G401.6 (cell line): Measurements from ENCODE around the gene NFIA.

Source experiments
- FAIRE-seq: peaks from 2 replicates; lab custom pipeline; 2012; peaks lifted over from hg19 to GRCh38; lab: Jason Lieb, UNC

NFIA gene

DNA sequence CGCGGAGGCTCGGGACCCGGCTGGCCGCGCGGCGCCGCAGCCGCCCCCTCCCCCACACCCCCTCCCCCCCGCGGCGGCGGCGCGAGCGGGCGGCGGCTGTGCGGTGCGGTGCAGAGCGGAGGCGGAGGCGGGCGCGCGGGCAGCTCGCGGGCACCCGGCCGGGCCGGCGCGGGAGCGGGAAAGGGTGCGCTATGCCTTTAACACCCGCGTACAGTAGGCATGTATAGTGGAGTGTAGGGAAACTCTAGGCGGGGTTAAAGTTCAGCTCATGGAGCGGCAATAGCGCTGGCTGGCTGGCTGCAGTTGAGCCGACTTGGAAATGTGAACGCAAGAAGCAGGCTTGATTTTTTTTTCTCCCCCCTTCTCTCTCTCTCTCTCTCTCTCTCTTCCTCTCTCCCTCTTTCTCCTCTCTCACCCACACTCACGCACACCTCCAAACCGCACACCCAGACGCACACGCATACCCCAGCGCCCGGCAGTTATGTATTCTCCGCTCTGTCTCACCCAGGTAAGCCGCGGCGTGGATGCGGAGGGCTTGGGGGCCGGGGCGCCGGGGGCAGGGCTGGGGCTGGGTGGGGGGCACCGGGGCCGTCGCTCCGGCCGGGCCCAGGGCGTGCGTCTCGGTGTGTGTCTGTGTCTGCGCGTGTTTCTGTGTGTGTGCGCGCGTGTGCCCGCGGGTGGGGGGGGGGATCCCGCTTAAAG is at the start of gene NFIA:
NFIA (plus strand) TSS at position 251 of the 702 bp plus-strand sequence.
- no peak for FAIRE-seq

GRCh38 chr1:61035880-61036279 is 46.5 kb upstream of the NFIA start:
- FAIRE-seq = no peak

DNA sequence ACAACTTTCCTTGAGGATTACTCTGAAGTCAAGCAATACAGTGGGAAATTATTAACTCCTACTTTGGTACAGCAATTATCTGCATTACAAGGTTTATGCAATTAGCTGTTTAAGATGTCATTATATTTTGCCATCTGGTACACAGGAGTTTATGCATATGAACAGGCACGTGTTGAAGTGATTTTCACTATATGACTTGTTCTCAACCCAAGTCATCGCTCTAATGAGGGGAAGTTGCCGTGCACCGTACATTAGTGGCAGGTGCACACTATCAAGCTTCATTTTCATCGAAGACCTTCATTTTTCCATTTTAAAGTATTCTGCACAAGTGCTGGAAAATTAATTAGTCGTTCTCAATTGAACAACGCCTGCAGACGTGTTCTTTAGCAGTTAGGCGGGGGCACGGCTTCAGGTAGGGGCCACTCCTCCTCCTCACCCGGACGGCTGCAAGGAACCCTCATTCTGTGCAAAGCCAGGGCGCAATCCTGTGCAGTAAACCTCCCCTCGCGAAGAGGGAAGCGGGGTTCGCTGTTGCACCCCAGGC is 39.8 kb upstream of the NFIA start:
- FAIRE-seq = no peak

- no peak for FAIRE-seq
These were observed 39.1 kb upstream of the NFIA start for GRCh38 chr1:61043010-61043820.

GRCh38 chr1:61046434-61046833 is 35.9 kb upstream of the NFIA start:
- FAIRE-seq = no peak

DNA sequence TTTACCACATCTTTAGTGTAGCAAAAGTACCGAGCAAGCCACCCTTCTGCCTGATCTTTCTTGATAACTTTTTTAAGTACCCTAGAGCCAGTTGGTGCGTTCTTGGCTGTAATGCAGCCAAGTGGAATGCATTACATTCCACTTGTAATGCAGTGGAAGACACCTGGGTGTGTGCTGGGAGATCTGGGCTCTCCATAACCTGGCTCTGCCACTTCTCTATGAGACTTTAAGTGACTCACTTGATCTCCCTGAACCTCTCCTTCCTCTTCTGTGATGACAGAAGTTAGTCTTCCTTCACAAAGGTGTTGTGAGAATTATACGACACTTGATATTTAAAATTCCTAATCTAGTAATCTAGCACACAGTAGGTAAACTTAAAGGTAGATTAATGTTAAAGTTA is 35.3 kb upstream of the NFIA start:
- FAIRE-seq = no peak

DNA sequence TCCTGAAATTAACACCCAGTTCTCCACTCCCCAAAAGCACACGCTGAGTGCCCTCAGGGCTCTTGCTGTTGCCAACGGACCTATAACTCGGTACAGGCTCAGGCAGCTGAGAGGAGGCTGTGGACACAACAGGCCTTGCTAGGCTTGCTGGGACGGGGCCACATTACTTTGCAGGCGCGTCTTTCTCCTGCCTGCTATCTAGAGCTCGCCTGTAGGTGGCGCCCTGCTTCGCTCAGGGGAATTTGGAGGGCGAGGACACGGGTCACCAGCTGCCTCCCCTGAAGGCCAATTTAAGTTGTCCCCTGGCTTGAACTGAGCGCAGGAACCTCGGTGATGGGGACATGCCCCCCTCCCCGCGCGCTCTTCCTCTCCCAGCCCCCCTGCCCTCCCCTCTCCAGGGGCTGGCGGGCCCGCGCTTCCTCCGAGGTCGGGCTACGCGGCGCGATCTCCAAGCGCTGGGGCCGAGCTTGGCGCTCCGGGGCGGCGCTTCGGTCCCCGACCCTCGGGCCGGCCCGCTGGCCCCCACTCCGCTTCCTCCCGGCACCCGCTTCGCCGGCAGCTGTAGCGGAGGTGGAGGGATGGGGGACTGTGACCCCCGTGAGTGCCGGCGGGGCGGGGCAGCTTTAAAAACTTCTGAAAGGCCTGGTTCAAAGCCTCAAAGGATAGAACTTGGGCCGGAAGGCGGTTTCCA is 32.4 kb upstream of the NFIA start:
- FAIRE-seq = no peak

DNA sequence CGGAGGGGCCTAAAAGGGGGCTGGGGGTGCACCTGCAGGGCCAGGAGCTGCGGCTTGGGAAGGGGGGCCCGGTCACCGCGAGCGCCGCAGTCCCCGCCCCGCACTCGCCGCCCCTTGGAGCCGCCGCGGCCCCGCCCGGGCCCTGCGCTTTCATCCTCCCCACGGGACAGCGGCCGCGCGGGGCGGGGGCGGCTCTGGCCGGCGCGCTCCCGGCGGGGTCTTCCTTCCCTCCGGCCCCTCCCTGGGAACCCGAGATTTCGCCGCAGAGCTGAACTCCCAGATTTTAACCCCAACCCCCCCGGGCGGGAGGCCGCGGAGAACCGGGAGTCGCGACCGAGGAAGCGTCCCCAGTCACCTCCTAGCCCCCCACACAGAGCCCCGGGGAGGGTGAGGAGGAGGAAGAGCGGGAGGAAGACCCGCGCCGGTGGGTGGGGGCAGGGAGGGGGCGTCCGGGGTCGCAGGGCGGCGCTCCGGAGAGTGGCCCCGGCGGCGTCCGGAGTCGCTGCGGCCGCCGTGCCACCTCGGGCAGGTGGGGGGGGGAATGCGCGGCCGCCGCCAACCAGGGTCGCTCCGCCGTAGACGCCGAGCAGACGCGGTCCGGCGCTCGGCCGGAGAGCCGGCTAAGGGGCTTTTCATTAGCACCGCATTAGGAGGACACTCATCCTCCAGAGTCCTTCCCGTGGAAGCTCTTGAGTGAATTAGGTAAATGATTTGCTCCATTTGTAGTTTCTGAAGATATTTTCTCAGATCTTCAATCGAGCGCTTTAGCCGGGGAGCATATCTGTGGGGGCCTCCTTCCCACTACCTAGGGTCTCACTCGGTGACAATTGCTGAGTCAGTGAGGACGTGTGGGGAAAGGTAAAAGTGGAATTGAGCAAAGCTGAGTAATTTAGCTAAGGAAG is 31.6 kb upstream of the NFIA start:
- FAIRE-seq = no peak

DNA sequence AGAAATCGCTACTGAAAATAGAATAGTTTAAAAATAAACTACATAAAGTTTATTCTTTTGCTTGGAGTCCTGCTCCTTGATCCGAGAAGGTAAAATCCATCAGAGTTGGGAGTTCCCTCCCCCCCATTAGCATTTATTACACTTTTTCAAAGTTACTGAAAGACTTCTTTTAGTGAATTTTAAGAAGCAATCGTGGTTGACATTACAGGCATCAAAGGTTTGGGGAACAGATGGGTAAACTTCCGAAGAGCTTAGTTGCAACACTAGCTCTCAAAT is 31.0 kb upstream of the NFIA start:
- no peak for FAIRE-seq

DNA sequence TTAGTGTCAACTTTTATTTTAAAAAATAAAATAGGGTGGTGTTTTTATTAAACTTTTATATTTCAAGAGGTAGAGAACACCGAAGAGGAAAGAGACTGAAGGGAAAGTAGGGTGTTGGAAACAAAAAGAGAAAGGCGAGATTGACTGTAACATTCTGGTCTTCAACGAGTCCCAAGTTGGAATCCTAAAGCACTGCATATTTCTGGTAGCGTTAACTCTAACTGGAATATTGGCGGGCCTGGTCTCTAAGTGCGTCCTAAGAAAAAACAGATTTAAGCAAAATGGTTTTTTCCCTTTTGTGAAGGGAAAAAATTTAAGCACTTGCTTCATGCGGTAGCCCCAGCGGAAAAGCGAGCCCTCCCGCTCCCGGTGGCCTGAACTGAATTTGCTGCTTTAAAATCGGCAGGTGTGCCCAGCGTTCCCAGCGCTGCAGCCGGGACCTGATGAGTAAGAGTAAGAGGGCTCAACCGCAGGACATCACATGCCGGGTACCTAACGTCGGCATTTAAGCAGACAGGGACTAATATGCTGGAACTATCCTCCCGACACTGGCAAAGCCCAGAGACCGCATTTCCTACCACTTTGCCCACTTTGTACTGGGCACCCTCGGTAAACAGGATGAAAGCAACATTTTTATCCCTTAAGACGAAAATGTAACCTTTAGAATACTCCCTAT is 30.5 kb upstream of the NFIA start:
- no peak for FAIRE-seq

- FAIRE-seq = no peak
These were observed 29.8 kb upstream of the NFIA start for GRCh38 chr1:61052395-61053225.

- peak; percentile 40 for FAIRE-seq
These were observed 29.1 kb upstream of the NFIA start for GRCh38 chr1:61053226-61053711.

DNA sequence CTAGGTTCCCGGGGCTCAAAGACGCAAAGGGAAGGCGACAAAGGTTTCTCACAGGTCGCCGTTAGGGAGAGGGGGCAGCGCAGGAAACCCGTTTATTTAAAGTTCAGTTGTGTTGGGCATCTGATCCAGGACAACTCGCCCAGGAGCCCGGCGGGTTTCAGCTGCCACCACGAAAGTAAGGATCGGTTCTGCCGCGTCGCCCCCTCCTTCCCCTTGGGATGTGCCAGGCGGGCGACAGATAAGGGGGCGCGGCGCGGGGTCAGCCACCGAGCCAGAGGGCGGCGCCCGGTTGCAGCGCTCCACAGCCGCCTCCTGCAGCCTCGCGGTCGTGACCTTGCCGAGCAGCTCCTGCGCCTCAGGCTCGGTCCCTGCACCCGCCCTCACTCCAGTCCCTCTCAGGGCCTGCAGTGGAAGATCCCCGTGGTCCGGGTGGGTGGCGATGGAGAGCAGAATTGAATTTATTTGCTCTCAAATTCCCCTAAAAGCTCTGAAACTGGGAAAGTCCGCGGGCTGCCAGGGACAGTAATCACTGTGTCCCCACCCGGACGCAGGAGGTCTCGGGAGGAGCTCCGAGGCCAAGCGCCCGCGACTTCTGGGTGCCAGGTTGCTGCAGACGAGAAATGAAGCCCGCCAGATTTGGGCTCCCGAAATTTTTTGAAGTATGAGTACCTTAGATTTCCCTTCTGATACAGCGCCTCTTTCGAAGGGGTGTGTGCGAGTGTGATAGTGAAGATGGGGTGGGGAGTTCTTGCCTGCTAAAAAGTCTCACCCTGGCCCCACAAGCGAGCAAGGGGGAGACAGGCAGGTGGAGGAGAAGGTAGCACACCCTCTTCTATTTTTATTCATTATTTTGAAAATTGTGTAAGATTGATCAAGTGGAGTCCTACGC is 28.4 kb upstream of the NFIA start:
- no peak for FAIRE-seq

GRCh38 chr1:61054601-61054993 is 27.8 kb upstream of the NFIA start:
- FAIRE-seq = peak; percentile 23

DNA sequence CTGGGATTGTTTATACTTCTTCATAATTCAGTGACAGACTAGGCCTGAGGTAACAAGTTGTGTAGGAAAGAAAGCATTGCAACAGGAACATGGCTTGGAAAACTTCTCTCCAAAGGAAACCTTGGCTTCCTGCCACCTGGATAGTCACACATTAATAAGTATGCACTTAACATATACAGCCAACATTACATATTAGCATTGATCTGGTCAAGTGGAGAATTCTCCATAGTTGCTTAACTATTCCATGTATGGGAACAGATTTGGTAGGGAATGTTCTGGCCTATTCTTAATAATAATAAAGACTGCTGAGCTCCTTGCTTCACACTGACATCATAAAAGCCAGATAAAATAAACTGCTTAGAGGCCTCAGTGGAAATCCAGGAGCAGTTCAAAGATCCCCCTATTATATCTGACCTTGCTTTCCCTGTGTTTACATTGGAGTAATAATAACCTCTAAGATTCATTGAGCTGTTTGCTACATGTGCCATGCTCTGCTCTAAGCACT is 27.2 kb upstream of the NFIA start:
- peak; percentile 27 for FAIRE-seq

DNA sequence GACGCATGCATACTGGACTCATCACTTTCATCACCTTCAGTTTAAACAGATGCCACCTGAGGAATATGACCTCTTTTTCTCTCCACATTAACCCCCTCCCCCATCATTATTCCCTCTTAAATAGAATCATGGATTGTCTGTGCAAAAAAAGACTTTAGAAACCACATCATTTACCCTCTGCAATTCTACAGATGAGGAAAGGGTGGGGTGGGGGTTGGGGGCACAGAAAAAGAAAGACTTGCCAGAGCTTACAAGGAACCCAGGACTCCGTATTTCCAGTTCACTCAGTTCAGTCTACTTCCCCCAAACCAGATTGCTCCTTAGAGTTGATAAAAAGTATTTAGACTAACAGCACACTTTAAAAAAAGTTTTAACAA is 26.2 kb upstream of the NFIA start:
- no peak for FAIRE-seq

GRCh38 chr1:61056573-61057439 is 25.6 kb upstream of the NFIA start:
- peak; percentile 84 for FAIRE-seq
